Measurements from ENCODE around the gene FCHSD2.
"Not testable (repeated sequence)": the region's sequence is repeated elsewhere in the genome, so short reads cannot be mapped to it uniquely, and the experiment has no call there.

The FCHSD2 gene

GRCh38 chr11:72925656-72926055 lies 216.5 kb downstream of the FCHSD2 start:
- FAIRE-seq (peak; percentile 40), DNase-seq (ENCODE audit: insufficient read length) (no peak)
- TF ChIP-seq POLR2A (IDR thresholded peaks at IDR 0.05; ENCODE audit: low read depth, low read length) = no peak
- no peak for TF ChIP-seq POLR2AphosphoS5 (IDR thresholded peaks at IDR 0.05; ENCODE audit: low read depth, low read length)
- TF ChIP-seq TAF1 (IDR thresholded peaks at IDR 0.05; ENCODE audit: borderline replicate concordance, low read depth, low read length) = no peak

- DNase-seq (ENCODE audit: insufficient read length) = no peak
- TF ChIP-seq TAF1 (IDR thresholded peaks at IDR 0.05; ENCODE audit: borderline replicate concordance, low read depth, low read length) (no peak), POLR2A (IDR thresholded peaks at IDR 0.05; ENCODE audit: low read depth, low read length) (no peak), POLR2AphosphoS5 (IDR thresholded peaks at IDR 0.05; ENCODE audit: low read depth, low read length) (no peak)
- FAIRE-seq = peak; percentile 9
Observed at GRCh38 chr11:72924568-72925190, 217.4 kb downstream of the FCHSD2 start.

- no peak for FAIRE-seq
- no peak for DNase-seq (ENCODE audit: insufficient read length)
- no peak for TF ChIP-seq POLR2AphosphoS5 (IDR thresholded peaks at IDR 0.05; ENCODE audit: low read depth, low read length)
- TF ChIP-seq POLR2A (IDR thresholded peaks at IDR 0.05; ENCODE audit: low read depth, low read length) = no peak
- TF ChIP-seq TAF1 (IDR thresholded peaks at IDR 0.05; ENCODE audit: borderline replicate concordance, low read depth, low read length) = no peak
Observed at GRCh38 chr11:72921028-72921716, 220.9 kb downstream of the FCHSD2 start.

- DNase-seq (ENCODE audit: insufficient read length) (no peak), FAIRE-seq (no peak)
- TF ChIP-seq POLR2AphosphoS5 (IDR thresholded peaks at IDR 0.05; ENCODE audit: low read depth, low read length) (no peak), POLR2A (IDR thresholded peaks at IDR 0.05; ENCODE audit: low read depth, low read length) (no peak), TAF1 (IDR thresholded peaks at IDR 0.05; ENCODE audit: borderline replicate concordance, low read depth, low read length) (no peak)
Observed at GRCh38 chr11:72920001-72920400, 222.1 kb downstream of the FCHSD2 start.

GRCh38 chr11:72918851-72919250 lies 223.3 kb downstream of the FCHSD2 start:
- TF ChIP-seq TAF1 (IDR thresholded peaks at IDR 0.05; ENCODE audit: borderline replicate concordance, low read depth, low read length) = no peak
- TF ChIP-seq POLR2A (IDR thresholded peaks at IDR 0.05; ENCODE audit: low read depth, low read length) = no peak
- no peak for TF ChIP-seq POLR2AphosphoS5 (IDR thresholded peaks at IDR 0.05; ENCODE audit: low read depth, low read length)
- DNase-seq (ENCODE audit: insufficient read length) (no peak), FAIRE-seq (no peak)

GRCh38 chr11:72912253-72912652 lies 229.9 kb downstream of the FCHSD2 start:
- TF ChIP-seq POLR2A (IDR thresholded peaks at IDR 0.05; ENCODE audit: low read depth, low read length) = no peak
- TF ChIP-seq POLR2AphosphoS5 (IDR thresholded peaks at IDR 0.05; ENCODE audit: low read depth, low read length) = no peak
- TF ChIP-seq TAF1 (IDR thresholded peaks at IDR 0.05; ENCODE audit: borderline replicate concordance, low read depth, low read length) = no peak
- FAIRE-seq (no peak), DNase-seq (ENCODE audit: insufficient read length) (no peak)

GRCh38 chr11:72909558-72910388 lies 232.3 kb downstream of the FCHSD2 start:
- not testable (repeated sequence) for DNase-seq (ENCODE audit: insufficient read length); FAIRE-seq

GRCh38 chr11:72908032-72908676 lies 234.0 kb downstream of the FCHSD2 start:
- no peak for FAIRE-seq
- no peak for TF ChIP-seq TAF1 (IDR thresholded peaks at IDR 0.05; ENCODE audit: borderline replicate concordance, low read depth, low read length)
- no peak for TF ChIP-seq POLR2AphosphoS5 (IDR thresholded peaks at IDR 0.05; ENCODE audit: low read depth, low read length)
- TF ChIP-seq POLR2A (IDR thresholded peaks at IDR 0.05; ENCODE audit: low read depth, low read length) = no peak

GRCh38 chr11:72904016-72904415 lies 238.1 kb downstream of the FCHSD2 start:
- TF ChIP-seq POLR2AphosphoS5 (IDR thresholded peaks at IDR 0.05; ENCODE audit: low read depth, low read length) (no peak), POLR2A (IDR thresholded peaks at IDR 0.05; ENCODE audit: low read depth, low read length) (no peak), TAF1 (IDR thresholded peaks at IDR 0.05; ENCODE audit: borderline replicate concordance, low read depth, low read length) (no peak)
- FAIRE-seq (no peak), DNase-seq (ENCODE audit: insufficient read length) (no peak)

More at GRCh38 chr11:72908032-72908676, 234.0 kb downstream of the FCHSD2 start:
- DNase-seq (ENCODE audit: insufficient read length) = no peak

GRCh38 chr11:72901374-72901773 lies 240.7 kb downstream of the FCHSD2 start:
- TF ChIP-seq TAF1 (IDR thresholded peaks at IDR 0.05; ENCODE audit: borderline replicate concordance, low read depth, low read length) = no peak
- FAIRE-seq = peak; percentile 44
- no peak for DNase-seq (ENCODE audit: insufficient read length)

GRCh38 chr11:72900013-72900412 lies 242.1 kb downstream of the FCHSD2 start:
- no peak for TF ChIP-seq TAF1 (IDR thresholded peaks at IDR 0.05; ENCODE audit: borderline replicate concordance, low read depth, low read length)
- no peak for TF ChIP-seq POLR2A (IDR thresholded peaks at IDR 0.05; ENCODE audit: low read depth, low read length)
- no peak for TF ChIP-seq POLR2AphosphoS5 (IDR thresholded peaks at IDR 0.05; ENCODE audit: low read depth, low read length)
- FAIRE-seq = no peak

More at GRCh38 chr11:72900013-72900412, 242.1 kb downstream of the FCHSD2 start:
- DNase-seq (ENCODE audit: insufficient read length) = no peak

Data from GM12892 (cell line).